ENCODE results near the gene CNTNAP2.

The CNTNAP2 gene

DNA sequence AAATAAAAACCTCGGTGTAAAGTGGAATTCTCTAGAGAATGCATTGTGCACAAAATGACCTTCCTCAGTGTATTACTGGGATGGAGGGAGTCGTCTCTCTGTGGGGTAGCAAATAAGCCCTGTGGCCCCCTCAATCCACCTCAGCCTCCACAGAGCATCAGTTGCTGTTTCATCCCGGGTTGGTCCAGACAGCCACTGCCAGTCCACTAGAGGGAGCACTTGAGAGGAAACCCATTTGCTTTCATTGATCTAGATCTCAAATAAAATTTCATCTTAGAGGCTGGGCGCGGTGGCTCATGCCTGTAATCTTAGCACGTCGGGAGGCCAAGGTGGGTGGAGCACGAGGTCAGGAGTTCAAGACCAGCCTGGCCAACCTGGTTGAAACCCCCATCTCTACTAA lies 1128.7 kb downstream of the CNTNAP2 start:
- TF ChIP-seq GATA3 (IDR thresholded peaks at IDR 0.05; ENCODE audit: low read depth, low read length): no peak
- no peak for TF ChIP-seq GATA2 (IDR thresholded peaks at IDR 0.05; ENCODE audit: low read depth, low read length)

DNA sequence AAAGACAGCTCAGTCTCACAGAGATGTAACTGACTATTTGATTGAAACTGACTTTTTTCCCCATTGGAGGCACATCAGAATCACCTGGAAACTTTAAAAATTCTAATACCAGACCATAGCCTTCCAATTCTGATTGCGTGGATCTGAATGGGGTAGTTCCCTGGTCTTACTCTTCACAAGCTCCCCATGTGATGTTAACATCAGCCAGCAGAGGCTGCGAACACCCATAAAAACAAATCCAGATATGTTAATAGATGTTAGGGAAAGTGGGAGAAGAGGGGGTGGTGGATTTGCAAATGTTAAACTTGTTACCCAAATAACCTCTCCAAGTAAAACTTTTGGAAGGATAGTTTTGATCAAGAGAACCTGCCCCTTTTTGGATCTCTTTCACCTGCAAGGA lies 1133.4 kb downstream of the CNTNAP2 start:
- TF ChIP-seq GATA2 (IDR thresholded peaks at IDR 0.05; ENCODE audit: low read depth, low read length) (no peak), GATA3 (IDR thresholded peaks at IDR 0.05; ENCODE audit: low read depth, low read length) (no peak)

DNA sequence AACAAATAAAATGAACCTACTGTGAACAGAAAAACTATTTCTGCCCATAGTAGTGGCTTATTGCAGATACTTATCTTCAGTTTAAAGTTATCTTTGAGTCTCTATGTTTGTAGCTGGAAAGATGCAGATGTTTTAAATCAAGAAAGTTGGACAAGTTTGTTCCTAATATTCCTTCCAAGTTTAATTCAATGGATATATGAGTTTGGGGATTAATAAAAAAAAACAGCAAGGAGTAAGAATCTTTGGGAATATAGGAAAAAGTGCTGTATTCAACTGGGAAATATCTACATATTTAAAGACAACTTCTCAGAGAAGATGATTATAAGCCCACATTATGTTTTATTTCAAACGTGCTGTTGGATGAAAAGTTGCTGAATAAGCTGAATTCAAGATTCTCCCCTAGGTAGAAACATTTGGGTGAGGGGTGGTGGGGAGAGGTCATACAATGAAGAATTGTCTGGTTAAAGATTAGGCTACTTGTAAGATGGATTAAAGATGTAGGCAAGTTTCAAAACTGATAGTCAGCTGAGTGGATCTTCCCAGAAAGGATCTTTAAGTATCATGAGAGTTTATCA lies 1135.2 kb downstream of the CNTNAP2 start:
- TF ChIP-seq GATA3 (IDR thresholded peaks at IDR 0.05; ENCODE audit: low read depth, low read length) (no peak), GATA2 (IDR thresholded peaks at IDR 0.05; ENCODE audit: low read depth, low read length) (no peak)

DNA sequence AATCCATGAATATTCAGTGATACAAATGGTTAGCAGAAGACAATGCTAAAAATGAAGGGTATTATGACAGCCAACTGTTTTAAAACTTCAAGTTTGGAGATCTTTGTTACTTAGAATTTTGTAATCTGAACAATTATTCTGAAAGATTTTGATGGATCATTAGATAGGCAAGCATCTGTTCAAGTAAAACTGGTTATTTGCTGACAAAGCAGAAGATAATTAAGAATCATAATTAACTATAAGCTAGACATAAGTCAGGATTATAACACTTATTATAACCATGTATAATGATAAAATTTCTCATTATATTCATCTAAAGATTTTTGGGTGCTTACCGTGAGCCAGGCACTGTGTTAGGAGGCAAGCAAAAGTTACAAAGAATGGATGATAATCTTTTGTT lies 1145.1 kb downstream of the CNTNAP2 start:
- no peak for TF ChIP-seq GATA2 (IDR thresholded peaks at IDR 0.05; ENCODE audit: low read depth, low read length)
- no peak for TF ChIP-seq GATA3 (IDR thresholded peaks at IDR 0.05; ENCODE audit: low read depth, low read length)

DNA sequence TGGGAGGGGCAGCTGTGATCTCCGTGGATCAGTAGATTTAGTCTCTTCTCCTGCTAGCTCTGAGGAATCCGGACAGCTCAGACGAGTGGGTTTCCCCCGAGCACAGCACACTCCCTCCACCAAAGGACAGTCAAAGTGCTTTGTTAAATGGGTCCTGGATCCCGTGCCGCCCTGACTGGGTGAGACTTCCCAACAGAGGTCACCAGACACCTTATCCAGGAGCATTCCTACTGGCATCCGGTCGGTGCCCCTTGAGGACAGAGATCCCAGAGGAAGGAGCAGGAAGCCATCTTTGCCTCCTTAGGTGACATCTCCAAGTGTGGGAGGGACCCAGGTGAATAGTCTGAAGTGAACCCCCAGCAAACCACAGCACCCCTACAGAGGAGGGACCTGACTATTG lies 1148.9 kb downstream of the CNTNAP2 start:
- TF ChIP-seq GATA2 (IDR thresholded peaks at IDR 0.05; ENCODE audit: low read depth, low read length) (no peak), GATA3 (IDR thresholded peaks at IDR 0.05; ENCODE audit: low read depth, low read length) (no peak)

DNA sequence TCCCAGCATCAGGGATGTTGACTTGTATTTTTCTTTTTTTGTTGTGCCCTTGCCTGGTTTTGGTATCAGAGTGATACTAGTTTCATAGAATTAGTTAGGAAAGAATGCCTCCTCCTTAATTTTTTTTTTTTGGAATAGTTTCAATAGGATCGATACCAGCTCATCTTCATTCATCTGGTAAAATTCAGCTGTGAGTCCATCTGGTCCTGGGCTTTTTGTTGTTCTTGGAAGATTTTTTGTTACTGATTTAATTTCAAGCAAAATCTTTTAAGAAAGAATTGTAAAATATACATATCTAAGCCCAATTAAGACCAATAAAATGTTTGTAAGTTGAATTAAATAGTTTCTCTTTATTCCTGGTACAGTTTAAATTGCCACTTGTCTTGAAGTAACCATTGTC lies 1159.5 kb downstream of the CNTNAP2 start:
- TF ChIP-seq GATA2 (IDR thresholded peaks at IDR 0.05; ENCODE audit: low read depth, low read length) (no peak), GATA3 (IDR thresholded peaks at IDR 0.05; ENCODE audit: low read depth, low read length) (no peak)

DNA sequence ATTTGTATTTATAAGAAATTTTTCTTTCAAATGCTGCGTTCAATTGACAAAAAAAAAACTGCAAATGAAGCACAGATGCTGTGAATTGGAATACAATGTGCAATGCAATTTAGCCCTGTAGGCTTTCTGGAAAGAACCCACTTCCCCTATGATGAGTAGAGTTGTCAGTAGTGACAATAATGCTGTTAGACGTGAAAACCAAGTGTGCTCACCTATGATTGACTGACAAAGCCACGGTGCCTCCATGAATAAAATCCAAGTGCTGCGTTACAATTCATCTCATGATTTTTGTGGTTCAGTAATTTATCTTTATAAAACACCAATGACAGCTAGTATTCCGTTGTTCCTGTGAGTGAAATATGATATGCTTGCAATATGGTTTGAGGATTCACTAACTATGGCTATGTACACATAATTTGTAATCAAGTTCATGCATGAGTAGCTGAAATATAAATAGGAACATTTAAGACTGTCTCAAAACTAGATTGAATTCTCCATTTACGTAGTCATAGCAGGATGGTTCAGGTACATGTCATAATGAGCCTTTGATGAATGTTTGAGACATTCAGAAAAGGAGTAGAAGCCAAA lies 1160.3 kb downstream of the CNTNAP2 start:
- TF ChIP-seq GATA2 (IDR thresholded peaks at IDR 0.05; ENCODE audit: low read depth, low read length) (no peak), GATA3 (IDR thresholded peaks at IDR 0.05; ENCODE audit: low read depth, low read length) (no peak)

DNA sequence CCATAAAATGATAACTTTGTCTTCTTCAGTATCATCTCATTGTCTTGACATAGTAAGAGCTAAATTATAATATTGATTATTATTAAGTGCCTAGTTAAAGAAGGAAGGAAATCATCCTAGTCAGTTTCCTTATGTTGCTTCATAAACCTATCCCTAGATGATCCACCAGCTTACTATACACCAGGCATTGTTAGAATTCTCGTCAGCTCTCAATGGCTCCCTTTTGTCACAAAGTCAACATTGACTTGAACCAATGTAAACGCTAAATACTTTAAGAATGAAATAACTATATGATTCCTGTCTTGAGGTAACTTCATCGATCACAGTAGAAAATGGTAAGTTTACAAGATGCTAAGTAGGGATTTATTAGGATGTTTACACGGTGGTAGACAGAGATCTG lies 1162.9 kb downstream of the CNTNAP2 start:
- no peak for TF ChIP-seq GATA3 (IDR thresholded peaks at IDR 0.05; ENCODE audit: low read depth, low read length)

DNA sequence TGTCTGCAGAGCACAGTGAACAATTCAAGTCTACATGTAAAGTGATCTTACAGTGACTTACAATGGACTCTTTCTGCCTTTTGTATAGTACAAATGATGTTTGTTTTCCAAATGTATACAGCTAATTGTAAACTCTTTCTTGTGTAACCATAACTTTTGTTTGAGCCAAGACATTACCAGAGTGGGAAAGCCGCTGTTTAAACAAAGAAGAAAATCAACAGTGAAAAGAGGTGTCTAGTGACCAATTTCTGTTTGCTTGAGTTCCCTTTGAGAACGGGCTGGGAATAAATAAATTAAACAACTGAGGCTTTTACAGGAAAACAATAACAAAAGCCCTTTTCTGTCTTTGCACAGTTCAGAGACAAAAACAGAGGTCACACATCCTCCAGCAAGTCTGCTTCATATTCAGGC lies 1163.4 kb downstream of the CNTNAP2 start:
- TF ChIP-seq GATA2 (IDR thresholded peaks at IDR 0.05; ENCODE audit: low read depth, low read length) (no peak), GATA3 (IDR thresholded peaks at IDR 0.05; ENCODE audit: low read depth, low read length) (no peak)

DNA sequence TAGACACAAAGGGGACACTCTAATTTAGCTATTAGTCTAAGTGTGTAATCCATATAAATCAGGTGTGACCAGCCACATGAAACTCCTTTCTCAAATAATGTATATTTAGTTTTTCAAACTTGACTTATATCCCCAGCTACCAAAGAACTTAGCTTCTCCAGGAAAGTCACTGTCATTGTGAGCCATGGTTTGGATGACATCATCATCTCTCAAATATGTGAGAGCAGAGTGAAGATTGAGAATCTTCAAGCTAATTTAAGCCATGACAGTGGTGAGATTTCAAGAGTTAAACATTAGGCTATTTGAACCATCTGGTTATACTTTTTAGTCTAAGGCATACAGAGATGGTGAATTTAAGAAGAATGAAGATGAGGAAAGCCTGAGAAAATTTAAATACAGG lies 1165.6 kb downstream of the CNTNAP2 start:
- TF ChIP-seq GATA3 (IDR thresholded peaks at IDR 0.05; ENCODE audit: low read depth, low read length) (no peak), GATA2 (IDR thresholded peaks at IDR 0.05; ENCODE audit: low read depth, low read length) (no peak)

DNA sequence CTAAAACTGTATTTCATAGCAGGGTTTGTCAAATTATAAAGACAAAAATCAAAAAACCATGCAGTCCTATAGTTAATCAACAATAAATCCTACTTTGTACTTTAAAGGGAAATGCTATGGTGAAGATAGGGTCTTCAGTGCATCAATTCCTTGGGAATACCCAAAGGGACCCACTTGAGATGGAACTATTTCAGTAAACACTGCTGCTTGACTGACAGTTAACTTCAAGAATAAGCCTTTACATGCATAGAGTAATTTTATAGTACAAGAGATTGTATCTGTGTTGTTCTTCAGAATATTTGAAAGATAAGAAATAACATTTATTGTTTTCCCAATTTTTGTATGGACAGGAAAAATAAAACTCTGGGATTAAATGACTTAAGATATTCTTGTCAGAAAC lies 1179.6 kb downstream of the CNTNAP2 start:
- no peak for TF ChIP-seq GATA2 (IDR thresholded peaks at IDR 0.05; ENCODE audit: low read depth, low read length)
- no peak for TF ChIP-seq GATA3 (IDR thresholded peaks at IDR 0.05; ENCODE audit: low read depth, low read length)

DNA sequence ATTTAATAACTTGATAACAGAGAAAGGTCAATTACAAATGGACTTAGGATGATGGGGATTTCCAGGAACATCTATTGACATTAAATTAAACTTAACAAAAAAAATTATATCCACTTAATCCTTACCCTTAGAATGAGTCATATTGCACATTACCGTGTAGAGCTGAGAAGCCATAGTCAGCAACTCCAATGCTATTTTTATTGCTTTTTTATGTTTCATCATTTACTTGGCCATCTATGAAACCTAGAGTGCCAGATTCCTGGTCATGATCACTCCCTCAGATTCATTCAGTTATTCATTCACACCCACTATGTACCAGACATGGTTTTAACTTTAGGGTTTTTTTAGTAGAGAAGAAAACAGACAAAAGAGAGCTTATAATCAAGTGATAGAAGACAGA lies 1180.4 kb downstream of the CNTNAP2 start:
- no peak for TF ChIP-seq GATA3 (IDR thresholded peaks at IDR 0.05; ENCODE audit: low read depth, low read length)
- TF ChIP-seq GATA2 (IDR thresholded peaks at IDR 0.05; ENCODE audit: low read depth, low read length): no peak

DNA sequence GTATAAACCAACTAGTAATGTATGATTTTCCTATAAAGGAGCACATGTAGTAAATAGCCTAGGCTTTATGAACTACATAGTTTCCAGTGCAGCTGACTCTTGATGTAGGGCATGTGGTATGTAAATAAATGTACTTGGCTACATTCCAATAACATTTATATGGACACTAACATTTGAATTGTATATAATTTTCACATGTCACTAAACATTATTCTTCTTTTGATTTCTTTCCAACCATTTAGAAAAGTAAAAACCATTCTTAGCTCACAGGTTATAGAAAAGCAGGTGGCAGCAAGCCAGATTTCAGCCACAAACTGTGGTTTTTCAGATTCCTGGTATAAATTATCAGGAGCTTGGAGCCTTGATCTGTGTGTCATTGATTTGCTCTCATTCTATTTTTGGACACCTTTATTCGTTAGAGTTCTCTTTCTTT lies 1182.0 kb downstream of the CNTNAP2 start:
- TF ChIP-seq GATA3 (IDR thresholded peaks at IDR 0.05; ENCODE audit: low read depth, low read length) (no peak), GATA2 (IDR thresholded peaks at IDR 0.05; ENCODE audit: low read depth, low read length) (no peak)

DNA sequence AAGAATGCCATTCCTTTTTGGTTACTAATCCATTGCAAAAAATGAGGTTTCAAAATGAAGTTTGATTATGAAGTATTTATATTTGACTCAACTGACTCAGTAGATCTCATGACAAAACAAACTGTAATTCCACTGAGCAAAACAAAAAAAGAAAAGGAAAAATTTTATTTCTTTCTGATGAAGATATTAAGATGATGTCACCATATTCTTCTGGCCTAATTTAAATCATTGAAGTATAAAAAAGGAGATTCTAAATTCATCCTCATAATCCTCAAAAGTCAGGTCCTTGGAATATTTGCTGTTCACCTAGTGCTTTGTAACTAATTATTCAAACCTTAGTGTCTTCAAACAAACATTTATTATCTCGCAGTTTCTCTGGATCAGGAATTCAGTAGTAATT lies 1183.7 kb downstream of the CNTNAP2 start:
- TF ChIP-seq GATA2 (IDR thresholded peaks at IDR 0.05; ENCODE audit: low read depth, low read length): no peak
- no peak for TF ChIP-seq GATA3 (IDR thresholded peaks at IDR 0.05; ENCODE audit: low read depth, low read length)

DNA sequence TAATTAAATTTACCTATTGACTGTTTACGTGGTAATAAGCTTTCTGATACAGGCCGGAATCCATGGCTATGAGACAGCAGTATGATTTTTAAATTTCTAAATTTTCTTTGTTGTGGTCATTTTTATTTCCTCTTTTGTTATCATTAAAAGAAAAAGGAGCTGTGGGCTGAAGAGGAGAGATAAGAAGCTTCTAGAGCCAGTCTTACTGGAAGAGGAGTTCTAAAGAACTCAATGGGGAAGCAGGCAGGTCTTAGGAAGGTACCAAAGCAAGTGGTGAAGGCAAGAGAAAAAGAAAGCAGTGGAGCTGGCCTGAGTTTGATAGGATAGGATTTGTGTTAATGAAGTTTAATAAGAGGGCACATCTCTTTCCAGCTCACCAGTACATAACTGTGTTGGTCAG lies 1187.8 kb downstream of the CNTNAP2 start:
- TF ChIP-seq GATA3 (IDR thresholded peaks at IDR 0.05; ENCODE audit: low read depth, low read length) (no peak), GATA2 (IDR thresholded peaks at IDR 0.05; ENCODE audit: low read depth, low read length) (no peak)

DNA sequence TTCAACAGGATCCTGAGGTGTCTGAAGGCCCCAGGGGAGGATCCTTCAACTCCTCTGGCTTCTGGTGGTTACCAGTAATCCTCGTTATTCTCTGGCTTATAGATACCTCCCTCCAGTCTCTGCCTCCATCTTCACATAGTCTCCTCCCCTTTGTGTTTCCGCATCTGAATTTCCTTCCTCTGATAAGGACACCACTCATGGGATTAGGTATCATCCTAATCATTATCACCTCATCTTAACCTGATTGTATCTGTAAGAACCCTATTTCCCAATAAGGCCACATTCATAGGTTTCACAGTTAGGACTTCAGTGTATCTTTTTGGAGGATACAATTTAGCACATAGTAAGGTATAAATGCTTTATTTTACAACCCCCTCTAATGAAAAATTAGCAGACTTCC lies 1189.2 kb downstream of the CNTNAP2 start:
- TF ChIP-seq GATA2 (IDR thresholded peaks at IDR 0.05; ENCODE audit: low read depth, low read length) (no peak), GATA3 (IDR thresholded peaks at IDR 0.05; ENCODE audit: low read depth, low read length) (no peak)
